ENCODE results near the gene OXSR1.

Gene OXSR1

GRCh38 chr3:38117748-38118420 is 47.5 kb upstream of the OXSR1 start:
- Histone ChIP-seq H3K27ac (no peak overlapping the region), H3K27me3 (no peaks in the 10 kb centered on the region), H3K4me3 (no peak overlapping the region), H3K4me1 (peaks cover 0 to 6% (median 0%) of the 10 kb centered on the region in 4 donors), H3K9me3 (no peaks in the 10 kb centered on the region), H3K36me3 (peaks cover 10 to 44% (median 27%) of the 10 kb centered on the region in 3 donors)
- peak; percentile 69 to 74 for DNase-seq
- TF ChIP-seq CTCF (IDR thresholded peaks at IDR 0.05): peak; percentile 68 to 70
- intact Hi-C loops (cut with DNase I; ENCODE audit: low total_unique reads): loop anchor here (5.0 kb wide), 1 partner anchor 359 kb away; no protein-coding TSS in a partner anchor

- H3K9me3 ChIP-seq: no peaks in the 10 kb centered on the region
- intact Hi-C loops (cut with DNase I; ENCODE audit: low total_unique reads): loop anchor here (5.0 kb wide), 1 partner anchor 359 kb away; no protein-coding TSS in a partner anchor
- peaks cover 0 to 6% (median 0%) of the 10 kb centered on the region in 4 donors for H3K4me1 ChIP-seq
- no peaks in the 10 kb centered on the region for H3K27me3 ChIP-seq
- no peak overlapping the region for H3K4me3 ChIP-seq
- peaks cover 12 to 51% (median 33%) of the 10 kb centered on the region in 3 donors for H3K36me3 ChIP-seq
- DNase-seq: peak; percentile 15 to 45
- TF ChIP-seq CTCF (IDR thresholded peaks at IDR 0.05): no peak
- no peak overlapping the region for H3K27ac ChIP-seq
Observed at GRCh38 chr3:38118421-38119247, 46.7 kb upstream of the OXSR1 start.

GRCh38 chr3:38119248-38119544 is 46.1 kb upstream of the OXSR1 start:
- no peak for TF ChIP-seq CTCF (IDR thresholded peaks at IDR 0.05)
- Histone ChIP-seq H3K9me3 (no peaks in the 10 kb centered on the region), H3K4me3 (no peak overlapping the region), H3K27ac (no peak overlapping the region), H3K27me3 (no peaks in the 10 kb centered on the region), H3K4me1 (peaks cover 0 to 6% (median 0%) of the 10 kb centered on the region in 4 donors), H3K36me3 (peaks cover 12 to 57% (median 39%) of the 10 kb centered on the region in 3 donors)
- no peak for DNase-seq
- intact Hi-C loops (cut with DNase I; ENCODE audit: low total_unique reads): loop anchor here (5.0 kb wide), 1 partner anchor 358 kb away; no protein-coding TSS in a partner anchor

- H3K36me3 ChIP-seq: peaks cover 12 to 66% (median 47%) of the 10 kb centered on the region in 3 donors
- intact Hi-C loops (cut with DNase I; ENCODE audit: low total_unique reads): loop anchor here (5.0 to 10.0 kb wide), 3 partner anchors 135 to 357 kb away; partner anchors contain the start of gene XYLB
Observed at GRCh38 chr3:38119821-38120692, 45.3 kb upstream of the OXSR1 start.

More at GRCh38 chr3:38119821-38120692, 45.3 kb upstream of the OXSR1 start:
- H3K9me3 ChIP-seq: no peaks in the 10 kb centered on the region
- no peaks in the 10 kb centered on the region for H3K27me3 ChIP-seq
- no peak for TF ChIP-seq CTCF (IDR thresholded peaks at IDR 0.05)
- no peak overlapping the region for H3K27ac ChIP-seq
- no peak overlapping the region for H3K4me3 ChIP-seq
- DNase-seq: peak; percentile 14 to 54
- H3K4me1 ChIP-seq: peaks cover 0 to 6% (median 0%) of the 10 kb centered on the region in 4 donors

All from tibial artery (tissue), 4 donors.